Loucy (cell line): ENCODE measurements around the gene OXLD1.

Experiments used
- CTCF ChIP-seq: fragments of 200-600 bp; sonication (generic); conservative IDR thresholded peaks from 2 replicates; pipeline ENCODE4 v1.5.1; 2014; ENCODE audit warnings: mild to moderate bottlenecking, antibody characterized with exemption, low read length
- EZH2phosphoT487 ChIP-seq: fragments of 200-600 bp; IDR thresholded peaks from 2 replicates; pipeline ENCODE4 v1.6.1; 2018; ENCODE audit warnings: antibody characterized with exemption, mild to moderate bottlenecking, moderate library complexity, borderline replicate concordance

GRCh38 chr17:81713556-81714411 lies 47.4 kb upstream of the OXLD1 start:
- TF ChIP-seq CTCF: no peak
- TF ChIP-seq EZH2phosphoT487: no peak
